HG02623 (cell line): Measurements from ENCODE around the gene ZNF354C.
"Not testable (repeated sequence)": the region's sequence is repeated elsewhere in the genome, so short reads cannot be mapped to it uniquely, and the experiment has no call there.

Experiments used
- ATAC-seq: cut with Tn5 transposase; IDR thresholded peaks from one replicate; pipeline ENCODE4 v1.9.1; 2021; ENCODE audit warnings: moderate library complexity; ENCODE audit not compliant: unreplicated experiment

The ZNF354C gene

DNA sequence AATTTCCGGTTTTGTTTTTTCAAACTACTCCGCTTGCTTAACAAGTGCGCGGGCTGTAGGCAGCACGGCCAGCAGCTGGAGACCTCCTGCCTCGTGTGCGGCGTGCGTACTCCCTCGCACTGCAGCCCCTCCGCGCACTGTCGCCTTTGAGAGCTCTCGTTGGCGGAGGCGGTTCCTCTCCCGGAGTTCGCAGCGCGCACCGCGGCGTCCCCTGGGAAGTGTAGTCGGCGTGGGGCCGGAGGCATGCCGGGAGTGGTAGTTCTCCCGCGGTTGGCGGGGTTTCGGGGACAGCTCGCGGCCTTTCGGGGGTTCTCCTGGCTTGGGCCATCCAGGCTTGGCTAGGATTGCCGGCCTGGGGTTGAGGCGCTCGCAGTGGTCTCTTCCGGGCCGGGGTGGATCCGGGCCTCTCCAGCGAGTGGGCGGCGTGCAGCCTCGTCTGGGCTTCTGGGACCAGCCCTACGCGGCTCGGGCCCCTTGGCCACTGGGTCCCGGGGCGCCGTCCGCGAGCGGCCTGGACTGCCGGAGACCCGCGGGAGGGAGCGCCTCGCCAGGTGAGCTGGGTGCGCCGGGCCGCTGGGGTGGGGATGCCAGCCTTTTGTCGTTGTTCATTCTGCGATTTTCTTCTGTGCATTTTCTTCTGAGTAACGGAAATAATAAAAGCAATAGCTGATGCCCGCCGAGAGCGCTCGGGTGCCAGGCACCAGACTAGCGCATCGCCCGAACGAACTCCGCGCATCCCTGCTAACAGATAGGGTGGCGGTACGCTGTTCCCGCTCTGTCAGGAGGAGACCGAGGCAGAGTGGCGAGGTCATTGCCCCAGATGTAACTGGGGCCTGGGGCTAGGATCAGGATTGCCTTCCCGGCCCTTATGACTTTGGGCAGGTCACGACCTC, at the start of gene ZNF354C:
ZNF354C (plus strand) TSS at position 258 of the 893 bp plus-strand sequence. CDS start 1,696 bp downstream, outside the sequence.
- peak; percentile 68 for ATAC-seq

DNA sequence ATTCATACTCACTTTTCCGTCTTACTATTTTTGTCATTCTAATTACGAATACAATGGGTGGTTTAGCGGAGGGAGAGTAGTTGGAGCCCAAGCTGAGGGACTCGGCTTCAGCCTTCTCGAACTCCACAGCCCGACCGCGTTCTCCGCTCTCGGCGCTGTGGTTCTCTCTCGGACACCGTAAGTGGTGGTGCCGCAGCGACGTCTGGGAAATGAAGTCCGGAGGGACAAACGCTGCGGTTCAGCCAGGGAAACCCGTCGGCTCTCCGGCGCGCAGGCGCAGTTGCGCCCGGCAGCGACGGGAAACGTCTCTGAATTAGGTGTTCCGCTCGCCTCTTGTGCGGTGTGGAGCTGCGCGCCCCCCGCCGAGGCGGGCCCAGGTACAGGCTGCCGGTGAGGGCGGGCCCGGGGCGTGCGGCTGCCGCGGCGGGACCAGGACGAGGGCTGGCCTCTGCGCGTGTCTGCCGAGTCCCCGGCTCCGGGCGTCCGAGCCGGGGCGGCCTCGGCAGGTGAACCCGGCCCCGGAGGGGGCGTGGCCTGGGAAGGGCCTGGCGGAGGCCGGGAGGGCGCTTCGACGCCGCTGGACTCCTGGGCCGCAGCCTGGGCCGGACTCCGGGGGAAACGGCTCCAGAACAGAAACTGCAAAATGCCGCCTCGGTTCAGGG, 36.5 kb upstream of the ZNF354C start, which contains the start of gene ZNF879:
ZNF879 (plus strand) TSS at position 277 of the 662 bp plus-strand sequence. CDS start 1,201 bp downstream, outside the sequence.
- peak; percentile 71 for ATAC-seq

DNA sequence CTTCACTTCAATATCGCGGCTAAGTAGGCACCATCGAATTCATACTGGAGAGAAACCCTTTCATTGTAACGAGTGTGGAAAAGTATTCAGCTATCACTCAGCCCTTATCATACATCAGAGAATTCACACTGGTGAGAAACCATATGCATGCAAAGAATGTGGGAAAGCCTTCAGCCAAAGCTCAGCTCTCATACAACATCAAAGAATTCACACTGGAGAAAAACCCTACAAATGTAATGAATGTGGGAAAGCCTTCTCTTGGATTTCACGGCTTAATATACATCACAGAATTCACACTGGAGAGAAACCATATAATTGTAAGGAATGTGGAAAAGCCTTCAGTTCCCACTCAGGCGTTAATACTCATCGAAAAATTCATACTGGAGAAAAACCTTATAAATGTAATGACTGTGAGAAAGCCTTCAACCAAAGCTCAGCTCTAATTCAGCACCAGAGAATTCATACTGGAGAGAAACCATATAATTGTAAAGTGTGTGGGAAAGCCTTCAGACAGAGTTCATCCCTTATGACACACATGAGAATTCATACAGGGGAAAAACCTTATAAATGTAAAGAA, 27.1 kb upstream of the ZNF354C start:
- ATAC-seq = no peak

DNA sequence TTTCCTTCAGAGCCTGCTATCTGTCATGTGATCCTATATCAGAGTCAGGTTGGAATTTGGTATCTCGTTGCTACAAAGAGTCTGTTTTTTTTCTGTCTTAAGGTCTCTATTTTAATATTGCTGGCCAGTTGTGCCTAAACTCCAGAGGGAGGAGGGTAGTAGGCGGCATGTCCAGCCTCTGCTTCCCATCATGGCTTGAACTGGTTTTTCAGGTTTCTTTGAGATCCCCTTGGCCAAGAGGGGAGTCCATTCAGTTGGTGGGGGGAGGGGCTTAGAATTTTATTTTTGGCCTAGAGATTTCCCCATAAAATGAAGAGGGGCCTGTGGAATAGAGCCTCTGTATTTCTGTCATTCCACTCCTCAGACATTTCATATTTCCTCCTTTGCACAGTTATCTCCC, 15.4 kb upstream of the ZNF354C start:
- ATAC-seq = no peak

DNA sequence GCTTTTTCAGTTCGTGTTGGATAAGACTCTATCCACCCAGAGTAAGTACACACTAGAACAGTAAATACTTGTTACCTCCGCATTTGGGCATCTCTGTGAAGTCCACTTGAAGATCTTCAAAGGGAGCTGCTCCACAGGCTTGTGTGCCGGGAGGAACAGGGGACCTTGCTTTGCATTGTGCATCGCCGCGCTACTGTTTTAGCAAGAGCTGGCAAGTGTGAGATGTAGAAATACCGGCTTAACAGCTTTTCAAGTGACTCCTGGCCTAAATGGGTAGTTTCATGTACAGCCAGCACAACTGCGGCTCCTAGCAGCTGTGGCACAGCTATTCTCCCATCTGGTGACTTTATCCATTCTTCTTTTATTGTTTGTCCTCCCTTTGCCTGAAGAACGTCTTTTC, 8.4 kb upstream of the ZNF354C start:
- ATAC-seq = no peak

DNA sequence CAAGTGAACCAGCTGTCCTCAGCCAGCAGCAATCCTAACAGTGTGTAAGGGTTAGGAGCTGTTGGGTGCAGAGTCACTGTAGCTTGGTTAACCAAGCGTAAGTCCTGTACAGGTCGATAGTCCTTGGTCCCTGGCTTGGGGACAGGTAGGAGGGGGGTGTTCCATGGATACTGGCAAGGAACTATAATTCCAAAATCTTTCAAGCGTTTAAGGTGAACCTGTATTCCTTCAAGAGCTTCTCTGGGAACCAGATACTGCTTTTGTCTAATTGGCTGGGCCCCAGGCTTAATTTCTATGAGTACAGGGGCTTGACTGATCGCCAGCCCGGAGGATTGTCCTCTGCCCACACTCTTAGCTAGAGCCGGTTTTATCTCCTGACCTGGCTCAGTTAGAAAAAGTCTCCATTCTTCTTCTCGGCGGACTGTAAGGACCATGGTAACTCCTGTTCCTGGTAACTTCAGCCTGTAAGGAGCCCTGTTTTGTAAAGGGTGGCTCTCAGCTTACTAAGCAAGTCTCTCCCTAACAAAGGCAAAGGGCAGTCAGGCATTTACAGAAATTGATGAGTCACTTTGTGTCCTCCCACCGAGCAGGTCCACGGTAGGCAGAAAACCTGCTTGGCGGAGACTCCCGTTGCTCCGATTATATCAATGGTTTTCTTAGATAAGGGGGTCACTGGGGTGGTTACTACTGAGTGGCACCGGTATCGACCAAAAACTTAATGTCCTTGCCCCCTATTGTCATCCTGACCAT, 6.0 kb upstream of the ZNF354C start:
- ATAC-seq = no peak

DNA sequence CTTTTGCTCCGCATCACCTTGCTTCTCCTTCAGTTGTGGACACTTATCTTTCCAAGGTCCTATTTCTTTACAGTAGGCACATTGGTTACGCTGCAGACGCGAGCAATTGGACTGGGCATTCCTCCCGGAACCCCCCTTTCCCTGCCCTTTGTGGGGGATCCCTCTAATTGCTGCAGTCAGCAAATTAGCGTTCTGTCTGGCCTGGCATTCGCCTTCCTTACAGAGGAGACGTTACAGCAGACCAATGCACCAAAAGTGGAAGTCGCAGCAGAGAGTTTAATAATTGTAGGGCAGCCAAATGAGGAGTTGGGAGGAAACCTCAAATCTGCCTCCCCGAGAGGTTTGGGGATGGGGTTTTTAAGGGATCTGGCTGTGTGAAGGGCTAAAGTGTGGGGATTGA, 5.3 kb upstream of the ZNF354C start:
- no peak for ATAC-seq

DNA sequence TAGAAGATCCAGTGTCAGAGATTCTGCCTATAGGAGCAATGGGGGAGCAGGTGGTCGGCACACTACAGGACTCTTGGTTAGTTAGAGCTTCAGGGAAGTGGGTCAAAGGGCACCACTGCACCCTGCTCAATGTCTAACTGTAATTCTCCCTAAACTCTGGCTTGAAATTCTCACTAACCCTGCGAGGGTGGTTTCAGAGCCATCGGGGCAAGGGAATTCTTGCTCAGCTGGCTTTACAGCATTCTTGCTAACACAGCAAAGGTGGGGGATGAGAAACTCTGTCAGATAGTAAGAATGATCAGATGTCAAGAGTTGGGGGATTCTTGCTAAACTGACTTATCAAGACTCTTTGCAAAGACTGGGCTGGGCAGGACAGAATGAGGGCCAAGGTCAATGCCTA, 4.7 kb upstream of the ZNF354C start:
- ATAC-seq = no peak

DNA sequence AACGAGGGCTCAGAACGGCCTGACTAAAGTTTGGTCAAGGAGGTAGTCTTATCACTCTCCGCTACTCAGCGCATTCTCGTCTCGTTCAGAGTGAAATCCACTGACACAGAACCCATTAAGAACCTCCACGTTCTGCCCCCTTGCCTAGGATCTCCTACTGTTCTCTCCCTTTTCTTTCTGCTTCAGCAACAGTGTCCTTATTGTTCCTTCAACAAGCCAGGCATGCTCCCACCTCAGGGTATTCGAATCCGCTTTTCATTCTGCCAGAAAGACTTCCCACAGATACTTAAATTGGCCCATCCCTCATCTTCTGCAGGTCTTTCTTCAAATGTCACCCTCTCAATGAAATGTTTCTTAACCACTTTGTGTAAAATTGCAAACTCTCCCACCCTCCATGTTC, 4.3 kb upstream of the ZNF354C start:
- no peak for ATAC-seq

DNA sequence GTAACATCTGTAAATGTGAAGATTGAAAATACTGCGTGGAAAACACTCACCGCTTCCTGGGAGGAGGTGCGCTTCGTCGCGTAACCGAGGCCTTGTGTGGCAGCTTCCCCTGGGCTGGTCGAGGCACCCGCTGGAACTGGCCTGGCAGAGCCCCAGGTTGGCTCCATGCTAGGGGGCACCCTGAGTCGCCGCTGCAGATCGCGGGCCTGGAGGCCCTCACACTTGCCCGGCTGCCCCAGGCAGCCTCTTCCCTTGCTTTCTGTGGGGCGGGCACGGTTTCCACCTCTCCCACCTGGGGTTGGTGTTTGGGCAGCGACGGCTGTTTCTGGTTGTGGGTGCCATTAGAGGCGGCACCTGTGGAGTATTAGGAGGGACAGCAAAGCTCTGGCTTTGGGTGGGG, 852 bp downstream of the ZNF354C start:
- no peak for ATAC-seq

DNA sequence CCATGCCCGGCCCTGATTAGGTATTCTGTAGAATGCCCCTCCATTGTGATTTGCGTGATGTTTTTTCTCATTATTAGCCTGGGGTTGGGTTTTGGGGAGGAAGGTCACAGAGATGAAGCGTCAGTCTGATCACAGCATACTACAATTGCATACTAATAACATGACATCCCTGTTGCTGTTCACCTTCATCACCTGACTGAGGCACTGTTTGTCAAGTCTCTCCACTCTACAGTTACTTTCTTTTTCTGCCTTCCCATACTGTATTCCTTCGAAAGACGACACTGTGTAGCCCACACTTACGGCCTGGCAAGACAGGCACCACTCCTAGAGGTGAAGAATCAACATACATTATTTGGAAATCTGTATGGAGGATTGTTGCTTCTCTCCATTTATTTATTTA, 5.5 kb downstream of the ZNF354C start:
- ATAC-seq = no peak

DNA sequence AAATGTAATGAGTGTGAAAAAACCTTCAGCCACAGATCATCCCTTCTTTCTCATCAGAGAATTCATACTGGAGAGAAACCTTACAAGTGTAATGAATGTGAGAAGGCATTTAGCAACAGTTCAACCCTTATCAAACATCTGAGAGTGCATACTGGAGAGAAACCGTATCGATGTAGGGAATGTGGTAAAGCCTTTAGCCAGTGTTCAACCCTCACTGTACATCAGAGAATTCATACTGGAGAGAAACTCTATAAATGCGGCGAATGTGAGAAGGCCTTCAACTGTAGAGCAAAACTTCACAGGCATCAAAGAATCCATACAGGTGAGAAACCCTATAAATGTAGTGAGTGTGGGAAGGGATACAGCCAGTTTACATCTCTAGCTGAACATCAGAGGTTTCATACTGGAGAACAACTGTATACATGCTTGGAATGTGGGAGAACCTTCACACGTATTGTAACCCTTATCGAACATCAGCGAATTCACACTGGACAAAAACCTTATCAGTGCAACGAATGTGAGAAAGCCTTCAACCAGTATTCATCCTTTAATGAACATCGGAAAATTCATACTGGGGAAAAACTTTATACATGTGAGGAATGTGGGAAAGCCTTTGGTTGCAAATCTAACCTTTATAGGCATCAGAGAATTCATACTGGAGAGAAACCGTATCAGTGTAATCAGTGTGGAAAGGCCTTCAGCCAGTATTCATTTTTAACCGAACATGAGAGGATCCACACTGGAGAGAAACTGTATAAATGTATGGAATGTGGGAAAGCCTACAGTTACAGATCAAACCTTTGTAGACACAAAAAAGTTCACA, 19.2 kb downstream of the ZNF354C start:
- no peak for ATAC-seq

DNA sequence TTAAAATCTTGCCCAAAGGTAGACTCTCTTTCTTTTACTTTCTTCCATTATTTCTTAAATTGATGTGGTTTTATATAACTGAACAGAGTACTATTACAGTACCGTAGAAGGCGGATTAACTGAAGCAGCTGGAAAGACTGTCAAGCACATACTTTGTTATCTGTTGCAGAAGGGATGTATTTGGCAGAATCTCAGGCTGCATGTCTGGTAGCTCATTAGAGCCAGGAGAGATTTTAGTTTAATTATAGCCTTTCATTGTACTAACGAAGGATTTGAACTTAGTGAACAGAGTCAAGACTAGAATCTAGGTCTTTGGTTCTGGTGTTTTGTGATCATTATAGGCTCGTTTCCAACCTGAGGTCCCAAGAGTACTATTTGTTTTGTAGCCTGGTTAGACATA, 20.6 kb downstream of the ZNF354C start:
- no peak for ATAC-seq

DNA sequence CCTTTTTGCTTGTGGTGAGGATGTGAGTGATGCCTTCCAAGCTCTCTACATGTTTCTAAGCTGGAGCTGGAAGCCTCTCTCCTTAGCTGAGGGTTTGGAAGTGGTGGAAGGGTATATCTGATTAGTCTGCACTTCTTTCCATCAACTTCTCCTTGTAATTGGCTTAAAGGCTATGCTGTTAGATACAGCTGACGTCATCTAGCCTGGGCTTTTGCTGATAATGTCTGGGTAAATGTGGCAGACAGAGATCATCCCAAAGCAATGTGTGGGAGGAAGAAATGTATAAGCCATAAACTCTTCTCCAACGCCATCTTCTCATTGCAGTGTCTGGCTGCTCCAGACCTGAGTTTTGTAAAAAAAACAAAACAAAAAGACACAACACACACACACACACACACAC, 29.3 kb downstream of the ZNF354C start:
- no peak for ATAC-seq

DNA sequence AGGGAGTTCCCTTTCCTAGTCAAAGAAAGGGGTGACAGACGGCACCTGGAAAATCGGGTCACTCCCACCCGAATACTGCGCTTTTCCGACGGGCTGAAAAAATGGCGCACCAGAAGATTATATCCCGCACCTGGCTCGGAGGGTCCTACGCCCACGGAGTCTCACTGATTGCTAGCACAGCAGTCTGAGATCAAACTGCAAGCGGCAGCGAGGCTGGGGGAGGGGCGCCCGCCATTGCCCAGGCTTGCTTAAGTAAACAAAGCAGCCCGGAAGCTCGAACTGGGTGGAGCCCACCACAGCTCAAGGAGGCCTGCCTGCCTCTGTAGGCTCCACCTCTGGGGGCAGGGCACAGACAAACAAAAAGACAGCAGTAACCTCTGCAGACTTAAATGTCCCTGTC, 41.1 kb downstream of the ZNF354C start:
- ATAC-seq = not testable (repeated sequence)

DNA sequence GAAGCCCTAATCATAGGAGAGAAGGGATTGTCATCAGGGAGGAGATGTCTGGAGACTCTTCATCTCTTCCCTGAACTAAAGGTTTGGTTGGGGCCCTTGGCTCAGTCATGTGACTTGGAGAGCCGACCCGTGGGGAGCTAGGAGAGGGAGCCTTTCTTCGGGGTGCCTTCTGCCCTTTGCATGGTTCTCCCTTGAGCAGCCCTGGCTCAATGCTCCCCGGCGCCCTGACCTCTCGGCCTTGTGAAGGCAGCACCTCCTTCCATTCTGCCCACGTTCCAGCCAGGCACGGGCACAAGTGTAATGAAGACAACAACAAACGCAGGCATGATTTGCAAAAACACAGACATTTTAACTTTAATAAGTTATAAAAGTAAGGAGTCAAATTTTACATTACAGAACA, 50.4 kb downstream of the ZNF354C start:
- no peak for ATAC-seq

DNA sequence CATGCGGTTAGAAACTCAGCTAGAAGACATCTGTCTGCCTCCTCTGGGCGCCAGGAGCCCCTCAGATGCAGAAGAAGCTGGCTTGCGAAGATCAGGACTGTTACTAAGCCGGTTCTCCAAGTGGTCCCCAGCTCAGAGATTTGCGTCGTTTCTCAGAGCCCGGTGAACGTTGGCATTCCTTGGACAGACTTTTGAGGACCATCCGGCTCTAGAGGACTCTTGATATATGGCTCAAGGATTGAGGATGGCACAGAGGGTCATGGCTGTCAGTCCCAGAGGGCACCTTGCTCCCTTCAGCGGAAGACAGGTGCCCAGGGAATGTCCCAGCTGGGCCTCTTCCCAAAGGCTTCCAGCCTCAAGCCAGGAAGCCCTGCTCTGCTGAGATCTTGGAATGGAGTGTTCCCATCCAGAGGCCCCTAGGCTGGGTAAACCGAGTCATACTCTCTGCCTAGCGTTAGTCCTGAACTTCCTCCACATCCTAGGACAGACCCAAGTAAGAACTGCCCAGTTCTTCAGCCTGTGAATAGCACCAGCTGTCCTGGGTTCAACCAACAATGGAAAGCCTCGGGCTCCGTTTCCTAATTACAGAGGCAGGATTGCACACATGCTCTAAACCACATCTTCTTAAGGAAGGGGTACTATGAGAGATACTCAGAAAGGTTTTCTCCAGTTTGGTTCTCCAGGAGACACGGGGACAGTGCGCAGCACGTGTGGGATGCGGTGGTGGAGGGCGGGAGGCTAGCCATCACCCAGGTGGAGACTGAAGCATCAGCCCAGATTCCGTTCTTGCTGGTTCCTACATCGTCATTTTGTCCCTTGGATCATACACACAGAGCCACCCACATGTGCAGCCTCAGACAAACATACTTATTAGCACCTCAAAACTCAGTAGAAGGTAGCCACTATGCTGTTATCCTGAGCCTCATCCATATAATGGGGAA, 51.4 kb downstream of the ZNF354C start:
- no peak for ATAC-seq

DNA sequence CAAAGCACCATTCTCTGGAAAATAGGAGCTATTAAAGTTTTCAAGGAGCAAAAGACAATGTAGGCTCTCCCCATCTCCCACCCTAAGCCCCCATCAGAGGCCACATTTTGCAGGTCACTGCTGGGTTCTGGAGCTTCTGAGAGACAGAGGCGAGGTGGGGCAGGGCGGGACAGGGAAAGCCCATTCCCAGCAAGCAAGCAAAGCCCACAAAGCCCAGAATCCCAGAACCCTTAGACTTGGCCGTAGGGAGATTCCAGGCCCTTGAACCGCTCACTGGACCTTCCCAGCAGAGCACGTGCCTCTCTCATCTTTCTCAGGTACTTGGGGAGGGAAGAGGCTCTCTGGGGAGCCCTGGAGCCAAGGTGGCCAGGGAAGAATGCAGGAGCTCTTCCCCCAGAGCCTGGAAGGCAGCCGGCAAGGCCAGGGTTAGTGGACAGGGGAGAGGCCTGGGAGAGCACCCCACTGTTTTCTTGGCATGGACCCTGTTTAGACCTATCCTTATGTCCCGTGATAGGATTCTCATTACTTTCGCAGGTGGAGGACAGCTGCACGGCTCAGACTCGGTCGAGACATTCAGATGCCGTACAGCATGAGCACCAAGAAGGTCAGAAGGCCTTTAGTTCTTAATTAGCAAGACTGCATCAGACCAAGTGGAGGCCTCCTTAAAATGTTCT, 52.4 kb downstream of the ZNF354C start:
- no peak for ATAC-seq

DNA sequence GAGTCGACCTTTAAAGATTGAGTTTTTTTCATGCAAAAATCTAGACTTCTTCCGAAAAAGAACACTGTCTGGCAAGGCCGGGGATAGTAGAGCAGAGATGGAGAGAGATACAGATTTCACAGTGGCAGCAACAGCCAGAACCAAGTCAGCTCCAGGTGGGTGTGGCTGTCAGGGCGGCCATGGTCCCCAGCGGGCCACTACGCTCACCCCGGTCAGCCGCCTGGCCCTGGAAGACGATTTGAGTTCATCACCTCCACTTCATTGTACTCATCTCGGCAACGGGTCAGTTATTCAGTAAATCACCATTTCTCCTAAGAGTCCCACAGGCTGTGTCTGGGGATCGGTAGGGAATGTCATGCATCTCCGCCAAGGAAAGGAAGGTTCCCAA, 53.0 kb downstream of the ZNF354C start:
- no peak for ATAC-seq
